A549 (cell line): ENCODE measurements around the gene ACOXL.

Experiments used
- CBX8 ChIP-seq: fragments of 200-600 bp; sonication (generic); IDR thresholded peaks from 2 replicates; pipeline ENCODE4 v1.6.1; 2016
- ESRRA ChIP-seq: fragments of 150-350 bp; IDR thresholded peaks from 2 replicates; pipeline ENCODE4 v1.6.1; 2014; ENCODE audit warnings: mild to moderate bottlenecking, low read length, borderline replicate concordance
- HES2 ChIP-seq: fragments of >200 bp; sonication (Bioruptor Twin); formaldehyde crosslinking; IDR thresholded peaks from 2 replicates; pipeline ENCODE4 v1.6.1; 2016
- JUN ChIP-seq, 2 experiments: fragments of >200 bp; sonication (Bioruptor Twin); formaldehyde crosslinking; IDR thresholded peaks; 2 replicates in 1 of 2; 3 replicates in 1 of 2; pipeline ENCODE4 v1.6.1; 2016 to 2017
- POLR2A ChIP-seq: IDR thresholded peaks from 2 replicates; pipeline ENCODE4 v1.6.1; 2012; ENCODE audit warnings: mild to moderate bottlenecking, low read length
- RCOR1 ChIP-seq: fragments of 150-350 bp; IDR thresholded peaks from 2 replicates; pipeline ENCODE4 v1.6.1; 2014; ENCODE audit warnings: antibody characterized with exemption, low read length, low read depth
- ZFP36 ChIP-seq: fragments of 450-650 bp; IDR thresholded peaks from 2 replicates; pipeline ENCODE4 v1.6.1; 2014; ENCODE audit warnings: borderline replicate concordance; ENCODE audit not compliant: partially characterized antibody
- TF ChIP-seq, protein P1 (sequence below): fragments of >200 bp; sonication (Bioruptor Twin); formaldehyde crosslinking; IDR thresholded peaks from 3 replicates; pipeline ENCODE4 v1.5.1; 2016
- TF ChIP-seq, protein P2 (sequence below): fragments of 200-600 bp; sonication (generic); IDR thresholded peaks from 2 replicates; pipeline ENCODE4 v1.6.1; 2016; ENCODE audit warnings: antibody characterized with exemption, mild to moderate bottlenecking, moderate library complexity
- TF ChIP-seq, protein P3 (sequence below): fragments of 250-450 bp; sonication (Bioruptor Pico); IDR thresholded peaks from 2 replicates; pipeline ENCODE4 v1.5.0; 2021; ENCODE audit warnings: mild to moderate bottlenecking, moderate library complexity, borderline replicate concordance
- TF ChIP-seq, protein P4 (sequence below): fragments of 450-650 bp; IDR thresholded peaks from 2 replicates; pipeline ENCODE4 v1.6.1; 2014; ENCODE audit warnings: antibody characterized with exemption

DNA sequence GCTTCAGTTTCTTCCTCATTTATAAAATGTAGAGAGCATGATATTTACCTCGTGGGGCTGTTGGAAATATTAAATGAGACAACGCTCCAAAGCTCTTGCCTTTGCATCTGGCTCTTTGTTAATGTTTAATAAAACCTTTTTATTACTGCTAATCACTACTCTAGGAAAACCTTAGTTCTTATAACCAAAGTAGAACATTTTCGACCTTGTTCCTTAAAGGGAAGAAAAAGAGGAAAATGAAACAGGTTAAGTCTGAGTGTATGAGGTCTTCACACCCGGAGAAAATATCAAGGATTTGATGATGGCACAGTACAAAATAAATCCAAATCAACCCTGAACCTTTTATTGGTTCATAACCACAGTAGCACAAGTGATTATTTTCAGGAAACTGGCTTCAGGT is 301.8 kb downstream of the ACOXL start:
- TF ChIP-seq ZFP36 (no peak), POLR2A (no peak), JUN (IDR thresholded peaks at IDR 0.05) (no peak), RCOR1 (no peak), CBX8 (no peak), HES2 (no peak), ESRRA (no peak)
- TF ChIP-seq, protein P1, sequence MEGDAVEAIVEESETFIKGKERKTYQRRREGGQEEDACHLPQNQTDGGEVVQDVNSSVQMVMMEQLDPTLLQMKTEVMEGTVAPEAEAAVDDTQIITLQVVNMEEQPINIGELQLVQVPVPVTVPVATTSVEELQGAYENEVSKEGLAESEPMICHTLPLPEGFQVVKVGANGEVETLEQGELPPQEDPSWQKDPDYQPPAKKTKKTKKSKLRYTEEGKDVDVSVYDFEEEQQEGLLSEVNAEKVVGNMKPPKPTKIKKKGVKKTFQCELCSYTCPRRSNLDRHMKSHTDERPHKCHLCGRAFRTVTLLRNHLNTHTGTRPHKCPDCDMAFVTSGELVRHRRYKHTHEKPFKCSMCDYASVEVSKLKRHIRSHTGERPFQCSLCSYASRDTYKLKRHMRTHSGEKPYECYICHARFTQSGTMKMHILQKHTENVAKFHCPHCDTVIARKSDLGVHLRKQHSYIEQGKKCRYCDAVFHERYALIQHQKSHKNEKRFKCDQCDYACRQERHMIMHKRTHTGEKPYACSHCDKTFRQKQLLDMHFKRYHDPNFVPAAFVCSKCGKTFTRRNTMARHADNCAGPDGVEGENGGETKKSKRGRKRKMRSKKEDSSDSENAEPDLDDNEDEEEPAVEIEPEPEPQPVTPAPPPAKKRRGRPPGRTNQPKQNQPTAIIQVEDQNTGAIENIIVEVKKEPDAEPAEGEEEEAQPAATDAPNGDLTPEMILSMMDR: no peak
- TF ChIP-seq, protein P2, sequence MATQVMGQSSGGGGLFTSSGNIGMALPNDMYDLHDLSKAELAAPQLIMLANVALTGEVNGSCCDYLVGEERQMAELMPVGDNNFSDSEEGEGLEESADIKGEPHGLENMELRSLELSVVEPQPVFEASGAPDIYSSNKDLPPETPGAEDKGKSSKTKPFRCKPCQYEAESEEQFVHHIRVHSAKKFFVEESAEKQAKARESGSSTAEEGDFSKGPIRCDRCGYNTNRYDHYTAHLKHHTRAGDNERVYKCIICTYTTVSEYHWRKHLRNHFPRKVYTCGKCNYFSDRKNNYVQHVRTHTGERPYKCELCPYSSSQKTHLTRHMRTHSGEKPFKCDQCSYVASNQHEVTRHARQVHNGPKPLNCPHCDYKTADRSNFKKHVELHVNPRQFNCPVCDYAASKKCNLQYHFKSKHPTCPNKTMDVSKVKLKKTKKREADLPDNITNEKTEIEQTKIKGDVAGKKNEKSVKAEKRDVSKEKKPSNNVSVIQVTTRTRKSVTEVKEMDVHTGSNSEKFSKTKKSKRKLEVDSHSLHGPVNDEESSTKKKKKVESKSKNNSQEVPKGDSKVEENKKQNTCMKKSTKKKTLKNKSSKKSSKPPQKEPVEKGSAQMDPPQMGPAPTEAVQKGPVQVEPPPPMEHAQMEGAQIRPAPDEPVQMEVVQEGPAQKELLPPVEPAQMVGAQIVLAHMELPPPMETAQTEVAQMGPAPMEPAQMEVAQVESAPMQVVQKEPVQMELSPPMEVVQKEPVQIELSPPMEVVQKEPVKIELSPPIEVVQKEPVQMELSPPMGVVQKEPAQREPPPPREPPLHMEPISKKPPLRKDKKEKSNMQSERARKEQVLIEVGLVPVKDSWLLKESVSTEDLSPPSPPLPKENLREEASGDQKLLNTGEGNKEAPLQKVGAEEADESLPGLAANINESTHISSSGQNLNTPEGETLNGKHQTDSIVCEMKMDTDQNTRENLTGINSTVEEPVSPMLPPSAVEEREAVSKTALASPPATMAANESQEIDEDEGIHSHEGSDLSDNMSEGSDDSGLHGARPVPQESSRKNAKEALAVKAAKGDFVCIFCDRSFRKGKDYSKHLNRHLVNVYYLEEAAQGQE: no peak
- TF ChIP-seq, protein P3, sequence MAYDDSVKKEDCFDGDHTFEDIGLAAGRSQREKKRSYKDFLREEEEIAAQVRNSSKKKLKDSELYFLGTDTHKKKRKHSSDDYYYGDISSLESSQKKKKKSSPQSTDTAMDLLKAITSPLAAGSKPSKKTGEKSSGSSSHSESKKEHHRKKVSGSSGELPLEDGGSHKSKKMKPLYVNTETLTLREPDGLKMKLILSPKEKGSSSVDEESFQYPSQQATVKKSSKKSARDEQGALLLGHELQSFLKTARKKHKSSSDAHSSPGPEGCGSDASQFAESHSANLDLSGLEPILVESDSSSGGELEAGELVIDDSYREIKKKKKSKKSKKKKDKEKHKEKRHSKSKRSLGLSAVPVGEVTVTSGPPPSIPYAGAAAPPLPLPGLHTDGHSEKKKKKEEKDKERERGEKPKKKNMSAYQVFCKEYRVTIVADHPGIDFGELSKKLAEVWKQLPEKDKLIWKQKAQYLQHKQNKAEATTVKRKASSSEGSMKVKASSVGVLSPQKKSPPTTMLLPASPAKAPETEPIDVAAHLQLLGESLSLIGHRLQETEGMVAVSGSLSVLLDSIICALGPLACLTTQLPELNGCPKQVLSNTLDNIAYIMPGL (CRISPR knock-in tag): no peak
- TF ChIP-seq, protein P4, sequence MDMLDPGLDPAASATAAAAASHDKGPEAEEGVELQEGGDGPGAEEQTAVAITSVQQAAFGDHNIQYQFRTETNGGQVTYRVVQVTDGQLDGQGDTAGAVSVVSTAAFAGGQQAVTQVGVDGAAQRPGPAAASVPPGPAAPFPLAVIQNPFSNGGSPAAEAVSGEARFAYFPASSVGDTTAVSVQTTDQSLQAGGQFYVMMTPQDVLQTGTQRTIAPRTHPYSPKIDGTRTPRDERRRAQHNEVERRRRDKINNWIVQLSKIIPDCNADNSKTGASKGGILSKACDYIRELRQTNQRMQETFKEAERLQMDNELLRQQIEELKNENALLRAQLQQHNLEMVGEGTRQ: no peak
